Stomach (tissue), 19 donors: Measurements from ENCODE around the gene ACP2. TPM values are rescaled to one million over a fixed set of nuclear protein-coding genes. Genes with fewer than 3 reads are reported as not detected.

Experiments
- DNase-seq, 2 donors: peaks; one replicate each; pipeline versions ENCODE4 v3.0.0 to v3.0.0-alpha.2; 2013 to 2019
- H3K27ac ChIP-seq, 5 donors: fragments of 200-600 bp in 4 of 5; sonication (generic) in 4 of 5; one replicate each; pipeline ENCODE4 v1.5.1; 2013 to 2019; ENCODE audit warnings: mild to moderate bottlenecking in 1 of 5, moderate library complexity in 1 of 5
- H3K27me3 ChIP-seq, 3 donors: fragments of 200-600 bp; sonication (generic); one replicate each; pipeline ENCODE4 v1.5.1; 2017 to 2019; ENCODE audit warnings: mixed run types in 1 of 3
- H3K36me3 ChIP-seq, 4 donors: fragments of 200-600 bp; sonication (generic); 1 replicate in 3 of 4; 2 replicates in 1 of 4; pipeline ENCODE4 v1.5.1; 2016 to 2019
- H3K4me1 ChIP-seq, 4 donors: fragments of 200-600 bp; sonication (generic); one replicate each; pipeline ENCODE4 v1.5.1; 2016 to 2019
- H3K4me3 ChIP-seq, 4 donors: fragments of 200-600 bp; sonication (generic) in 3 of 4; one replicate each; pipeline ENCODE4 v1.5.1; 2016 to 2019; ENCODE audit warnings: mild to moderate bottlenecking in 1 of 4
- H3K9me3 ChIP-seq, 4 donors: fragments of 200-600 bp; sonication (generic); one replicate each; pipeline ENCODE4 v1.5.1; 2016 to 2019
- EP300 ChIP-seq: sonication (generic); formaldehyde crosslinking; IDR thresholded peaks from one replicate; pipeline ENCODE4 v1.6.1; 2017; ENCODE audit warnings: antibody characterized with exemption
- POLR2A ChIP-seq, 4 donors: fragments of 450-650 bp; IDR thresholded peaks; one replicate each; pipeline ENCODE4 v1.6.1; 2016; ENCODE audit warnings: antibody characterized with exemption in 4 of 4, control low read depth in 2 of 4, mild to moderate bottlenecking in 1 of 4, moderate library complexity in 1 of 4
- POLR2AphosphoS5 ChIP-seq, 3 donors: sonication (generic); formaldehyde crosslinking; IDR thresholded peaks; one replicate each; pipeline ENCODE4 v1.6.1; 2016; ENCODE audit warnings: antibody characterized with exemption in 3 of 3
- WGBS, 5 donors: extraction: QIAGEN DNeasy Blood & Tissue Kit in 3 of 5; methylation state at CpG; one replicate each; pipeline versions ENCODE4 v1.1.5 to v1.1.7; 2013 to 2018; 5-methylcytosine and 5-hydroxymethylcytosine counted together
- intact Hi-C: fragments of 100-400 bp; cut with DNase I; formaldehyde crosslinking; loops from one replicate; pipeline ENCODE4 v1.15.1; 2023; ENCODE audit warnings: low total_unique reads
- long read RNA-seq, 10 donors: transcript quantifications; one replicate each; lab custom pipeline, GENCODE V29; 2026
- polyA plus RNA-seq, 3 donors: library from polyadenylated mRNA; stranded (reverse); fragments of 200-250 nt; gene quantifications; one replicate each; pipeline ENCODE4 v1.2.3, GENCODE V29; 2013
- total RNA-seq, 5 donors: library from RNA; depleted of rRNA; stranded (reverse); fragments of >200 nt; gene quantifications; one replicate each; pipeline versions ENCODE4 v1.1.0 to v1.2.3, GENCODE V29; 2014 to 2016
- TF ChIP-seq, protein P1 (sequence below), 7 experiments: fragments of 450-650 bp in 4 of 7; fragments of 200-600 bp in 3 of 7; sonication (generic) in 3 of 7; IDR thresholded peaks; one replicate each; pipeline ENCODE4 v1.5.1; 2016 to 2019; ENCODE audit warnings: antibody characterized with exemption in 7 of 7, control low read depth in 2 of 7, mild to moderate bottlenecking in 1 of 7
- donor health status: healthy with polysubstance abuse.
- donor health status: Bipolar disorder and iron deficiency.
- donor health status: healthy.

Gene ACP2
- 100 to 1,000 TPM in 1 of 5 donors, 10 to 100 TPM in 4; 20.1 to 147 (median 52.0) TPM for total RNA-seq
- 10 to 100 TPM; 10.8 to 24.7 (median 21.6) TPM for polyA plus RNA-seq
- long read RNA-seq, donor 1, partial matches to known transcripts = 0 of 3 reads
- long read RNA-seq, donor 1, other reads (novel, unspliced or antisense) = 0 of 3 reads
- long read RNA-seq, donor 2, transcript ACP2-201 (11 exons, 2,203 nt) = major isoform, 5 of 7 reads
- long read RNA-seq, donor 2, partial matches to known transcripts = 0 of 7 reads
- long read RNA-seq, donor 2, other reads (novel, unspliced or antisense) = 0 of 7 reads
- long read RNA-seq, donor 3, partial matches to known transcripts = 0 of 1 reads
- long read RNA-seq, donor 3, other reads (novel, unspliced or antisense) = 0 of 1 reads
- long read RNA-seq, donor 4, partial matches to known transcripts = 0 of 1 reads
- long read RNA-seq, donor 4, other reads (novel, unspliced or antisense) = 0 of 1 reads
- long read RNA-seq, donor 5, transcript ACP2-201 (11 exons, 2,203 nt) = major isoform, 5 of 5 reads
- long read RNA-seq, donor 5, partial matches to known transcripts = 0 of 5 reads
- long read RNA-seq, donor 5, other reads (novel, unspliced or antisense) = 0 of 5 reads
- long read RNA-seq, donor 6, transcript ACP2-201 (11 exons, 2,203 nt) = major isoform, 13 of 15 reads
- long read RNA-seq, donor 6, partial matches to known transcripts = 0 of 15 reads
- long read RNA-seq, donor 6, other reads (novel, unspliced or antisense) = 0 of 15 reads
- long read RNA-seq, donor 7, partial matches to known transcripts = 0 of 5 reads
- long read RNA-seq, donor 7, other reads (novel, unspliced or antisense) = 0 of 5 reads
- long read RNA-seq, donor 8, partial matches to known transcripts = 0 of 4 reads
- long read RNA-seq, donor 8, other reads (novel, unspliced or antisense) = 0 of 4 reads
- long read RNA-seq, donor 9, partial matches to known transcripts = 0 of 4 reads
- long read RNA-seq, donor 9, other reads (novel, unspliced or antisense) = 0 of 4 reads
- long read RNA-seq, donor 10 = 0 reads

DNA sequence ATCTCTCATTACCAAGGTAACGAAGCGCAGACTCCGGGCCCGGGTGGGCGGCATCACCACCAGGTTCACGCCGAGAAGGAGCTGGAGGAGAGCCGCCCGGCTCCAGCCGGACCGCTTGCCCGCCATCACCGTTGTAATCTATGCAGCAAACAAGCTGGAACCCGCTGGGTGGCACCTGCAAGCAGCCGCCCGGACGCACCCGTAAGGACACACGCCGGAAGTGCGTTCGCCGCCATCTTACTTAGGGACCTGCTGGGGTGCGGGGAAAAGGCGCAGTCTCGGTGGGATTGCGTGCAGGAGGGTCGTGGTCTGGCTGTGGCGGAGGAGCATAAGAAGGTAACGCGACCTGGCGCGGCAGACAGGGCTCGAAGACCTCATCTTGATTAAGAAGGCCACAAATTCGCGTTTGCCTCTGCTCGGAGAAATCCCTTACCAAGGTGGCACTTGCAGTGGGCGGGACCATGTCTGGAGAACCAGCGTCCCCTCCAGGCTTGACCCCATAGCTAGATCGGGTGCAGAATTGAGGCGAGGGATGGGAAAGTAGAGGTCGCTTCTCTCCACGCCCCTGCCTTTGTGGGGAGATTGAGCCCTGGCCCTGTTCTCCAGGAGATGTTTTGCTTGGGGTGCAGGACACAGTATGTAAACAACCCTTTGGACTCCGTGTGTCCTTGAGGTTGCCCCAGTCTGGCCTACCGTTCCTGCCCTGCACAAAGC is at the start of gene ACP2:
Gene ACP2 (minus strand): TSS at position 151 of the 714 bp plus-strand sequence. CDS start 25 bp downstream, at position 126.
- Histone ChIP-seq H3K4me3 (peak within 1 kb of the TSS; percentile 56 to 94 (median 67)), H3K27me3 (no peaks in the 10 kb centered on the region), H3K4me1 (peaks cover 25 to 35% (median 33%) of the 10 kb centered on the region in 4 donors), H3K36me3 (peaks cover 18 to 36% (median 31%) of the 10 kb centered on the region in 4 donors), H3K27ac (peak within 1 kb of the TSS; percentile 80 to 91 (median 85)), H3K9me3 (no peaks in the 10 kb centered on the region)
- intact Hi-C loops = no loop called here
- peak; percentile 93 to 96 for DNase-seq
- WGBS, 5 donors = 0 to 1% (median 0%) methylated on average over 25 to 45 of the region's 45 CpGs
- TF ChIP-seq POLR2A (IDR thresholded peaks at IDR 0.05) = peak in 1 of 4 donors; percentile 33
- peak; percentile 67 to 87 (median 76) for TF ChIP-seq POLR2AphosphoS5 (IDR thresholded peaks at IDR 0.05)
- TF ChIP-seq, protein P1, sequence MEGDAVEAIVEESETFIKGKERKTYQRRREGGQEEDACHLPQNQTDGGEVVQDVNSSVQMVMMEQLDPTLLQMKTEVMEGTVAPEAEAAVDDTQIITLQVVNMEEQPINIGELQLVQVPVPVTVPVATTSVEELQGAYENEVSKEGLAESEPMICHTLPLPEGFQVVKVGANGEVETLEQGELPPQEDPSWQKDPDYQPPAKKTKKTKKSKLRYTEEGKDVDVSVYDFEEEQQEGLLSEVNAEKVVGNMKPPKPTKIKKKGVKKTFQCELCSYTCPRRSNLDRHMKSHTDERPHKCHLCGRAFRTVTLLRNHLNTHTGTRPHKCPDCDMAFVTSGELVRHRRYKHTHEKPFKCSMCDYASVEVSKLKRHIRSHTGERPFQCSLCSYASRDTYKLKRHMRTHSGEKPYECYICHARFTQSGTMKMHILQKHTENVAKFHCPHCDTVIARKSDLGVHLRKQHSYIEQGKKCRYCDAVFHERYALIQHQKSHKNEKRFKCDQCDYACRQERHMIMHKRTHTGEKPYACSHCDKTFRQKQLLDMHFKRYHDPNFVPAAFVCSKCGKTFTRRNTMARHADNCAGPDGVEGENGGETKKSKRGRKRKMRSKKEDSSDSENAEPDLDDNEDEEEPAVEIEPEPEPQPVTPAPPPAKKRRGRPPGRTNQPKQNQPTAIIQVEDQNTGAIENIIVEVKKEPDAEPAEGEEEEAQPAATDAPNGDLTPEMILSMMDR (IDR thresholded peaks at IDR 0.05) = peak in 2 of 7 experiments; percentile 17 to 32
- TF ChIP-seq EP300 = no peak

DNA sequence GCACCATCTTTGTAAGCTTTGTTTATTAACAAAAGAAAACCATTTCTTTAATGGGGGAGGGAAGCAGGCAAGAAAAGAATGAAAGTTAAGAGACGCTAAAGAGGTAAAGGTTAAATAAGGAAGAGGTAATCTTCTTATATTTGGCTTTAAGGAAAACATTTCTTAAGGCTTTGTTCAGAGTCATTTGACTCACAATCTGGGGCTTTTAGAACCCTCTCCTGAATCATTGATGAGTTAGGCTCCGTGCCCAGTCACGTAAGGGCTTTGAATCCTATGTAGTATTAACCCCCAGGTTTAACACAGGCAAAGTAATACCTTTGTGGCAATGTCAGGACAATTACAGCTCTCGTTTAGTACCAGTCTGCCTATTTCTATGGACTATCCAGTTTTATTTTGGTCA is 47.4 kb upstream of the ACP2 start:
- peaks cover 0 to 12% (median 10%) of the 10 kb centered on the region in 4 donors for H3K9me3 ChIP-seq
- no peak for TF ChIP-seq EP300
- TF ChIP-seq POLR2A (IDR thresholded peaks at IDR 0.05) = no peak
- TF ChIP-seq, protein P1 (IDR thresholded peaks at IDR 0.05) = no peak
- TF ChIP-seq POLR2AphosphoS5 (IDR thresholded peaks at IDR 0.05) = no peak
- 81 to 91% (median 89%) methylated on average over 4 of the region's 4 CpGs for WGBS, 5 donors
- H3K36me3 ChIP-seq = peaks cover 87 to 100% (median 97%) of the 10 kb centered on the region in 4 donors
- no peak overlapping the region for H3K27ac ChIP-seq
- no peak overlapping the region for H3K4me3 ChIP-seq
- DNase-seq = no peak
- H3K4me1 ChIP-seq = no peaks in the 10 kb centered on the region
- H3K27me3 ChIP-seq = no peaks in the 10 kb centered on the region
- intact Hi-C loops = no loop called here

GRCh38 chr11:47295385-47295784 is 46.8 kb upstream of the ACP2 start:
- no peak for TF ChIP-seq POLR2A (IDR thresholded peaks at IDR 0.05)
- TF ChIP-seq, protein P1 (IDR thresholded peaks at IDR 0.05) = no peak
- TF ChIP-seq POLR2AphosphoS5 (IDR thresholded peaks at IDR 0.05) = no peak
- TF ChIP-seq EP300 = no peak
- Histone ChIP-seq H3K36me3 (peaks cover 87 to 100% (median 98%) of the 10 kb centered on the region in 4 donors), H3K9me3 (peaks cover 0 to 12% (median 10%) of the 10 kb centered on the region in 4 donors), H3K4me1 (no peaks in the 10 kb centered on the region), H3K27ac (no peak overlapping the region), H3K27me3 (no peaks in the 10 kb centered on the region), H3K4me3 (no peak overlapping the region)
- no peak for DNase-seq
- 89 to 96% (median 94%) methylated on average over 5 of the region's 5 CpGs for WGBS, 5 donors
- intact Hi-C loops = no loop called here
